MCF 10A (cell line): Measurements from ENCODE around the gene GSX2. TPM values are rescaled to one million over a fixed set of nuclear protein-coding genes. Genes with fewer than 3 reads are reported as not detected.
"Not testable (repeated sequence)": the region's sequence is repeated elsewhere in the genome, so short reads cannot be mapped to it uniquely, and the experiment has no call there.

Experiments used
- Bru-seq: library from RNA; stranded (reverse); fragments of 400-500 nt; gene quantifications from one replicate; lab custom pipeline; 2021; lab: Mats Ljungman, UMichigan
- BruChase-seq, 2 experiments: library from RNA; stranded (reverse); fragments of 400-500 nt; gene quantifications; one replicate each; lab custom pipeline; 2021; lab: Mats Ljungman, UMichigan
- BruUV-seq: library from RNA; stranded (reverse); fragments of 400-500 nt; replicated peaks from 2 replicates; lab custom pipeline; 2021; lab: Mats Ljungman, UMichigan
- CTCF ChIA-PET: fragments of 300-600 bp; sonication (Branson Sonifier 250); formaldehyde crosslinking; extraction: SDS; loops from one replicate; lab custom pipeline; 2021; ENCODE audit warnings: antibody characterized with exemption, inconsistent platforms; lab: Yijun Ruan, JAX
- POLR2A ChIA-PET: fragments of 300-600, 350-650 bp; sonication (Branson Sonifier 250); formaldehyde crosslinking; extraction: SDS; loops from one replicate; lab custom pipeline; 2020; ENCODE audit warnings: antibody characterized with exemption, inconsistent platforms; lab: Yijun Ruan, JAX
- DNase-seq: peaks from one replicate; pipeline ENCODE4 v3.0.0-alpha.2; 2018; ENCODE audit not compliant: unreplicated experiment
- H3K27ac Mint-ChIP-seq: one replicate; pipeline ENCODE4 v1.8.0; 2022; ENCODE audit warnings: mild to moderate bottlenecking, low read depth, mixed read lengths; ENCODE audit not compliant: unreplicated experiment
- H3K27me3 Mint-ChIP-seq: one replicate; pipeline ENCODE4 v1.8.0; 2022; ENCODE audit warnings: mixed read lengths; ENCODE audit not compliant: insufficient read depth, unreplicated experiment
- H3K36me3 Mint-ChIP-seq: one replicate; pipeline ENCODE4 v1.8.0; 2022; ENCODE audit warnings: mild to moderate bottlenecking, moderate library complexity, mixed read lengths; ENCODE audit not compliant: insufficient read depth, unreplicated experiment
- H3K4me1 Mint-ChIP-seq: one replicate; pipeline ENCODE4 v1.8.0; 2022; ENCODE audit warnings: mixed read lengths; ENCODE audit not compliant: insufficient read depth, unreplicated experiment
- H3K4me3 Mint-ChIP-seq: one replicate; pipeline ENCODE4 v1.8.0; 2022; ENCODE audit warnings: mild to moderate bottlenecking, moderate library complexity, mixed read lengths; ENCODE audit not compliant: unreplicated experiment
- H3K9me3 Mint-ChIP-seq: one replicate; pipeline ENCODE4 v1.8.0; 2022; ENCODE audit warnings: mixed read lengths; ENCODE audit not compliant: unreplicated experiment
- CTCF ChIP-seq: fragments of 200-600 bp; IDR thresholded peaks from one replicate; pipeline ENCODE4 v1.8.0; 2022; ENCODE audit warnings: antibody characterized with exemption, mild to moderate bottlenecking; ENCODE audit not compliant: unreplicated experiment
- intact Hi-C: fragments of 100-400 bp; cut with micrococcal nuclease; formaldehyde crosslinking; loops from 2 replicates; pipeline ENCODE4 v1.14.1; 2022
- long read RNA-seq: library from polyadenylated mRNA; stranded (forward); transcript quantifications from one replicate; pipeline ENCODE4 v2.0.0, GENCODE V29; 2022
- total RNA-seq: library from RNA; stranded (reverse); gene quantifications from 2 replicates; pipeline ENCODE4 v1.2.3, GENCODE V29; 2022

GSX2 gene
- total RNA-seq: not detected in 2 replicates
- not detected for Bru-seq, nascent RNA
- BruChase-seq, experiment 1, labeled RNA remaining after a 6-hour chase: not detected
- not detected for BruChase-seq, experiment 2, labeled RNA remaining after a 2-hour chase
- long read RNA-seq: 0 reads

GRCh38 chr4:54099748-54100574, at the start of gene GSX2:
GSX2 (plus strand) TSS chr4:54100163; CDS start chr4:54100345, 182 bp downstream.
- H3K9me3 Mint-ChIP-seq: no peaks in the 10 kb centered on the region
- BruUV-seq: no TSS peak
- no peak for DNase-seq
- POLR2A ChIA-PET: no interaction called here
- CTCF ChIA-PET: interaction anchor here (0.5 to 1.0 kb wide), 2 partner anchors 118 to 156 kb away, joined by 3 to 4 read pairs; no protein-coding TSS in a partner anchor
- H3K36me3 Mint-ChIP-seq: no peaks in the 10 kb centered on the region
- H3K27me3 Mint-ChIP-seq: peaks cover 10% of the 10 kb centered on the region
- H3K27ac Mint-ChIP-seq: no peak within 1 kb of the TSS
- TF ChIP-seq CTCF: no peak
- no peaks in the 10 kb centered on the region for H3K4me1 Mint-ChIP-seq
- H3K4me3 Mint-ChIP-seq: peak within 1 kb of the TSS; percentile 57
- intact Hi-C loops: no loop called here

GRCh38 chr4:54050214-54050904, 49.6 kb upstream of the GSX2 start:
- BruUV-seq: no TSS peak
- Mint-ChIP-seq H3K27ac (no peak overlapping the region), H3K9me3 (peaks cover 7% of the 10 kb centered on the region)

GRCh38 chr4:54053322-54053721, 46.6 kb upstream of the GSX2 start:
- H3K27ac Mint-ChIP-seq, H3K4me3 Mint-ChIP-seq, DNase-seq, H3K9me3 Mint-ChIP-seq, intact Hi-C loops, BruUV-seq, H3K27me3 Mint-ChIP-seq, H3K36me3 Mint-ChIP-seq: not testable (repeated sequence)
- POLR2A ChIA-PET: interaction anchor here (0.8 to 1.0 kb wide), 4 partner anchors 10 to 519 kb away, joined by 3 to 5 read pairs (median 4); no protein-coding TSS in a partner anchor
- peaks cover 57% of the 10 kb centered on the region for H3K4me1 Mint-ChIP-seq
- CTCF ChIA-PET: interaction anchor here (0.6 to 1.3 kb wide), 4 partner anchors 8 to 1295 kb away, joined by 3 to 5 read pairs (median 4); no protein-coding TSS in a partner anchor

More at GRCh38 chr4:54050214-54050904, 49.6 kb upstream of the GSX2 start:
- no peak for DNase-seq
- H3K4me3 Mint-ChIP-seq: no peak overlapping the region
- H3K27me3 Mint-ChIP-seq: no peaks in the 10 kb centered on the region
- peaks cover 20% of the 10 kb centered on the region for H3K36me3 Mint-ChIP-seq
- intact Hi-C loops: no loop called here
- no peak for TF ChIP-seq CTCF
- POLR2A ChIA-PET: interaction anchor here (0.9 to 2.4 kb wide), 2 partner anchors 13 to 17 kb away, joined by 3 to 8 read pairs; no protein-coding TSS in a partner anchor
- H3K4me1 Mint-ChIP-seq: peaks cover 41% of the 10 kb centered on the region
- CTCF ChIA-PET: interaction anchor here (0.8 kb wide), 1 partner anchor 118 kb away, joined by 3 read pairs; no protein-coding TSS in a partner anchor

GRCh38 chr4:54054501-54054900, 45.5 kb upstream of the GSX2 start:
- intact Hi-C loops: no loop called here

More at GRCh38 chr4:54054501-54054900, 45.5 kb upstream of the GSX2 start:
- H3K4me1 Mint-ChIP-seq: peaks cover 54% of the 10 kb centered on the region
- no peaks in the 10 kb centered on the region for H3K27me3 Mint-ChIP-seq
- CTCF ChIA-PET: interaction anchor here (0.9 kb wide), 1 partner anchor 12 kb away, joined by 4 read pairs; no protein-coding TSS in a partner anchor
- no peak overlapping the region for H3K27ac Mint-ChIP-seq
- no TSS peak for BruUV-seq
- no peak for TF ChIP-seq CTCF
- POLR2A ChIA-PET: no interaction called here
- H3K9me3 Mint-ChIP-seq: peaks cover 7% of the 10 kb centered on the region
- H3K4me3 Mint-ChIP-seq: no peak overlapping the region
- peaks cover 6% of the 10 kb centered on the region for H3K36me3 Mint-ChIP-seq
- DNase-seq: no peak
